ENCODE measurements around the gene AAGAB.

GRCh38 chr15:67167091-67167490, 87.4 kb downstream of the AAGAB start:
- no peak for TF ChIP-seq POLR2AphosphoS5 (IDR thresholded peaks at IDR 0.05)
- TF ChIP-seq CTCF (IDR thresholded peaks at IDR 0.05) = no peak
- no peak for TF ChIP-seq POLR2A (IDR thresholded peaks at IDR 0.05)
- TF ChIP-seq EP300 (IDR thresholded peaks at IDR 0.05) = no peak
